GM21390 (cell line): ENCODE data around the gene GADD45B.
"Not testable (repeated sequence)": the region's sequence is repeated elsewhere in the genome, so short reads cannot be mapped to it uniquely, and the experiment has no call there.

ENCODE experiments used
- ATAC-seq: cut with Tn5 transposase; IDR thresholded peaks from one replicate; pipeline ENCODE4 v1.9.1; 2021; ENCODE audit not compliant: unreplicated experiment

GADD45B gene

DNA sequence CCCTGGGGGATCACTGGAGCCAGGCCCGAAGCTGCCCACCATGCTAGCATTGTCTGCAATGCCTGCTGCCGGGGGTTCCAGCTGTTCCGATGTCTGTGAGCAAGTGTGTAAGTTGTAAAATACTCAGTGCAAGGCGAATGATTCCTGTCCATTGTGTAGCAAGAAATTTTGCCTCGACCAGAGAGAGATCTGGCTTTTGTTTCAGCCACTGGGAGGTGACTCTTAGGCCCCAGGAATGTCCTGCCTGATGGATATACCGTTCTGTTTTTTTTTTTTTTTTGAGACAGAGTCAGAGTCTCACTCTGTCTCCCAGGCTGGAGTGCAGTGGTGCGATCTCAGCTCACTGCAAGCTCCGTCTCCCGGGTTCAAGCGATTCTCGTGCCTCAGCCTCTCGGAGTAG lies 7.3 kb upstream of the GADD45B start:
- ATAC-seq = no peak

DNA sequence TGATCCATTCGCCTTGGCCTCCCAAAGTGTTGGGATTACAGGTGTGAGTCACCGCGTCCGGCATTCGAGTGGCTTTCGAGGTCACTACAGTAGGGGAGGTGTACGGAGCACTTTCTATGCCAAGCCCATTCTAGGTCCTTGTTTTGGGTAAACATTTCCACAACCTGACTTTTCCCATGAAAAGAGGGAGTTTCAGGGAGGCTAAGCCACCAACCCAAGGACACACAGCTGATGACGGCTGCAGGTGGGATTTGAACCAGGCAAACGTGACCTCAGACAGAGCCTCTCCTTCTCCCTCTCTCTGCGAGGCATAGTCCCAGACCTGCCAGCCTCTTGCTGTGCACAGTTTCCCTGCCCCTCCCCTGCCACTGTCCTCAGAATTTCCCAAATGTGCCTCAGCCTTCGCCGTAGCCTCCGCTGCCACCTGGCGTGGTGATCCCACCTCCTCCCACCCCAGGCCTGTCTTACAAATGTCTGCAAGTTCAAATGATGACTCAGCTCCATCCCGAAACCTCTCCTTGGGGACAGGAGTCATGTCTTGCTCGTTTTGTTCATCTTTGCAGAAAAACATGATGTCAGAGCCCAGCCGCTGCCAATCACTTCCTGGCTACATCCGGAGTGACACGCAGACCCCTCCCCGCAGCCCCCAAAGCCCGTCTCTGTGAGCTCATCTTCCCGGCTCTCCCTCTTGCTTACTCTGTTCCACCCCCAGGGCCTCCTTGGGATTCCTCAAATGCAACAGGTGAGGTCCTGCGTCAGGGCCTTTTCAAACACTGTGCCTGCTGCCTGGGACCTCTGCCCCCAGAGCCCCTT lies 6.6 kb upstream of the GADD45B start:
- ATAC-seq = no peak

DNA sequence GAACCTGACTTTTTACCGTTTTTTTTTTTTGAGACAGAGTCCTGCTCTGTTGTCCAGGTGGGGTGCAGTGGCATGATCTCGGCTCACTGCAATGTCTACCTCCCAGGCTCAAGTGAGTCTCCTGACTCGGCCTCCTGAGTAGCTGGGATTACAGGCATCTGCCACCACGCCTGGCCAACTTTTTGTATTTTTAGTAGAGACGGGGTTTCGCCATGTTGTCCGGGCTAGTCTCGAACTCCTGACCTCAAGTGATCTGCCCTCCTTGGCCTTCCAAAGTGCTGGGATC lies 6.1 kb upstream of the GADD45B start:
- ATAC-seq = not testable (repeated sequence)

DNA sequence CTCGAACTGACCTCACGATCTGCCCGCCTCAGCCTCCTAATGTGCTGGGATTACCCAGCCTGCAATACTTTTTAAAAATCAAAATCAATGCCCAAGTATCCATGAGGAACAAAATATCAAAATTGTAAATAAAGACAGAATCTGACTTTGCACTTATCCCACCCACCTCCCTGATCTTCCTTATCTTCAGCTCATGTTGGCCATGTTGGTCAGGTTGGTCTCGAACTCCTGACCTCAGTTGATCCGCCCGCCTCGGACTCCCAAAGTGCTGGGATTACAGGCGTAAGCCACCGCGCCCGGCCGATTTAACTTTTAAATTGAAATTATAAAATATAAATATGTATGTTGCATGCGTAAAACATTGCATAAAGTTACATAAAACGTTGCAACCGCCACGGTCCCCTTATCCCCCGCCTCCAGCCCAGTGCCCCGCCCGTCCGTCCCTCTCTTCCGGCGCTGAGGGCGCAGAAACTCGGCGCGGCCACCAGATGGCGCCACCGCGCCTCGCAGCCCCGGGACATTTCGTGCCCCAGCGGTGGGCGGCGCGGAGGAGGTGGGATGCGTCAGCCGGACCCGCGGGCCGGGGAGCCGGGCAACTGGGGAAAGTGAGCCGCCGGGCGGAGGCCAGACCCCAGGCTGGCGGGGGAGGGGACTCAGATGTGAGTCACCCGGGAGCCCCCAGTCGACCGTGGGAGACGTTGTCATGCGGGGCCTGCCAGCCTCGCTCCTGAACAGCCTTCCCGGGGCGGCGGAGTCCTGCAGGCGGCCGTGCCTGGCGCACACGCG lies 1.5 kb upstream of the GADD45B start:
- no peak for ATAC-seq

DNA sequence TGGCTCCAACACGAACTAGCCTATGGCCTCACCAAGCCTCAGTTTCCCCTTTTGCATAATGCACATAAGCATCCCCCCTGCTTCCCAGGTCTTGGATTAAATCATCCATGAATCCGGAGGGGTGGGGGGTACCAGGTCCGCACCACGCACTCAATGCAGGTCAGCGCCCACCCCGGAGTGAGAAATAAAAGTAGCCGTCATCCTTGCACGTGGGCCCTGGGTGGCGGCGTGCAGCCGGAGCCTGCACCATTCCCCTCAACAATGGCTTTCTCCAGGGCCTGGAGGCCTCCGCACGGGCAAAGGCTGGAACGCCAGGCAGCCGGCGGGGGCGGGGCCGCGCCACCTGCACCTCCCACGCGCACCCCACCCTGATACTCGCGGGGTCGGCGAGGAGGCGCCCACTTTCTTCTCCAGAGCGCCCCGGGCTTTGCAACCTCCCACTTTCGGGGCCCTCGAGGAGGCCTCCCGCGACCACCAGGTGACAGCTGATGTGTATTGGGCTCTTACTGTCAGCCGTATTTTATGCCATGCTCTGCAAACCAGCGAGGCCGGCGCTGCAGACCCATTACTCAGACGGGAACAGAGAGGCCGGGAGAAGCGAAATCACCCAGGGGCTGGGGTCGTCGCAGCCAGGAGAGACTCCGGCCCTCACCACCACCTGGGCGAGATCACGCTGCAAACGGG lies 767 bp upstream of the GADD45B start:
- no peak for ATAC-seq

DNA sequence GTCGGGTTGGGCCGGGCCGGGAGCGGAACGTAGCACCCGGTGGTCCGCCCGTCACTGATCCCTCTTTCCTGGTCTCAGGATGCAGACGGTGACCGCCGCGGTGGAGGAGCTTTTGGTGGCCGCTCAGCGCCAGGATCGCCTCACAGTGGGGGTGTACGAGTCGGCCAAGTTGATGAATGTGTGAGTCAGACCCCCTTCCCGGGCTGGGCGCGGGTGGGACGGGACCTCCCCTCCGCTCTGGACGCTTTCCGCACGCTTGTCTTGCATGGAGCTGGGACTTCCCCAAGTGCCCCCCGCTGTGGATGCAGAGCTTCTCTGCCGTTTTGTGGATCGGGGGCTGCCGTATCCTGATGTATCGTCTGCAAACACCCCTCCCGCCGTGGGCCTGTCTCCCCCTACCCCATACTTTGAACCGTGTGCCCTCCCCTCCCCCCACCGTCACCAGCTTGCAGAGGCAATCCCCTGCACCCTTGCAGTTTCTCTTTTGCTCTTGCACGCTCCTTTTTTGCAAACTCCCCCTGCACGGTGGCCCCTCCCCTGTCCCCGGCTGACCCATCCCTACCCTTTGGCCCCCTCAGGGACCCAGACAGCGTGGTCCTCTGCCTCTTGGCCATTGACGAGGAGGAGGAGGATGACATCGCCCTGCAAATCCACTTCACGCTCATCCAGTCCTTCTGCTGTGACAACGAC lies 669 bp downstream of the GADD45B start:
- no peak for ATAC-seq

DNA sequence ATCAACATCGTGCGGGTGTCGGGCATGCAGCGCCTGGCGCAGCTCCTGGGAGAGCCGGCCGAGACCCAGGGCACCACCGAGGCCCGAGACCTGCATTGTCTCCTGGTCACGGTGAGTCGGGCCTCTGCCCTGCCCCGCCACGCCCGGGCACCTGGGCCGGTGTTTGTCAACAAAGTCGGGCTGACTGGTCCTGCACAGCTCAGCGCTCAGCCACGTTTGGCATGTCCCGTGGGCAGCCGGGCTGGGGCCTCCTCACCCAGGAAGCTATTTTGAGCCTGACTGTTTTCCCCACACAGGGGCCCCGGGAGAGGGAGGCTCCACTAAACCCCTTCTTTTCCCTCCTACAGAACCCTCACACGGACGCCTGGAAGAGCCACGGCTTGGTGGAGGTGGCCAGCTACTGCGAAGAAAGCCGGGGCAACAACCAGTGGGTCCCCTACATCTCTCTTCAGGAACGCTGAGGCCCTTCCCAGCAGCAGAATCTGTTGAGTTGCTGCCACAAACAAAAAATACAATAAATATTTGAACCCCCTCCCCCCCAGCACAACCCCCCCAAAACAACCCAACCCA lies 1.3 kb downstream of the GADD45B start:
- ATAC-seq = no peak

DNA sequence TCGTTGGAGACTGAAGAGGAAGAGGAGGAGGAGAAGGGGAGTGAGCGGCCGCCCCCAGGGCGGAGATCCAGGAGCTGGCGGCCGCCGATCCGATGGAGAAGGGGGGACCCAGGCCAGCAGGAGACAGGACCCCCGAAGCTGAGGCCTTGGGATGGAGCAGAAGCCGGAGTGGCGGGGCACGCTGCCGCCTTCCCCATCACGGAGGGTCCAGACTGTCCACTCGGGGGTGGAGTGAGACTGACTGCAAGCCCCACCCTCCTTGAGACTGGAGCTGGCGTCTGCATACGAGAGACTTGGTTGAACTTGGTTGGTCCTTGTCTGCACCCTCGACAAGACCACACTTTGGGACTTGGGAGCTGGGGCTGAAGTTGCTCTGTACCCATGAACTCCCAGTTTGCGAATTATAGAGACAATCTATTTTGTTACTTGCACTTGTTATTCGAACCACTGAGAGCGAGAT lies 1.8 kb downstream of the GADD45B start:
- no peak for ATAC-seq

DNA sequence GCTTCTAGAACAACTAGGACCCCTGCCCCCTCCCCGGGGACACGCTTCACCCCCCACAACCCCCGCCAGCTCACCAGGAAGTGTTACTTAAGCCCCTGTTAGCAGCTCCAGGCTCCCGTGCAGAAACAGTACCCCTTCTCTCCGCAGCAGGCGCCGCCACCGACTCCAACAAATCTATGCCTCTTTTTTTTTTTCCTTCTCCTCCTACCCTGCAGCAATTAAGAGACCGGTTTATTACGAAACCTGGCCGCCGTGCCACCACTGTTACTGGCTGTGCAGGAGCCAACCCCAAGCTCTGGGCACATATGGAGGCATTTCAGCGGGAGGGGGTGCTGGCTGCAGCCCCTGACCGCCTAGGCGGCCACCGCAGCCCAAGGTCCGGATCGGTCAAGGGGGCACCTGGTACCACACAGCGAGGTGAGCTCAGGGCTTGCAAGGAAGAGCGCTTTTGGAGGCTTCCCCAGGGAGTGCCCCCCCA lies 2.4 kb downstream of the GADD45B start:
- ATAC-seq = no peak

DNA sequence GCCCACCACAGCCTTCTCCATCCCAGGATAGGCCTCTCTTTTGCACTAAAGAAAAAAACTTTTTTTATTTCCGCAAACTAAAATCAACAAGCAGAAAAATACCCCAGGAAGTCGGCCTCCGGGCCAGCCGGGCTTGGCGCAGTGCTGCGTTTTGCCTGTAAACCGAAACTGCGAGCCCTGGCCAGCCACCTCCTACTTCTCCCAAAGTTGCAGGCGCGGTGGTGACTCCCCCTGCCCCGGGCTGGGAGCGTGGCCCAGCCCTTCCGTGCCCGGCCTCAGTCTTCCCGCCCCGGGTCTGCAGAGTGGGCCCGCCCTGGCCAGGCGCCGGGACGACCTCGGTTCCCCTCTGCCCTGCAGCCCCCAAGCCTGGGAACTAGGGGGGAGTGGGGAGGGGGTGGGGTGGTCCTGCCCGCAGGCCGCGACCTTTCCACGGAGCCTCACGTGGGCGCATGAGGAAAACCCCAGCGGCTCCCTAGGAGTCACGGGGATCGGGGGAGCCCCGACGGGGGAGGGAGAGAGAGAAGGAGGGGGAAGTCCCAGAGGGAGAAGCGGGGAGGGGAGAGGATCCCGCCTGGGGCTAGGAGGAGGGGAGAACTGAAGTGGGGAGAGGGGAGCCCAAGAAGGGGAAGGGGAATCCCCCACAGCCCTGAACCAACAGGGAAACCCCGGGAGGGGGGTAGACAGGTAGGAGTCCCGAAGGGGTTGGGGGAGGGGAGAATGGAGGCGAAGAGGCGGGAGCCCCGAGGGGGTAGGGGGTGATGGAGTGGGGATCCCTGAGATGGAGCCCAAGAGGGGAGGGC lies 3.0 kb downstream of the GADD45B start:
- no peak for ATAC-seq

DNA sequence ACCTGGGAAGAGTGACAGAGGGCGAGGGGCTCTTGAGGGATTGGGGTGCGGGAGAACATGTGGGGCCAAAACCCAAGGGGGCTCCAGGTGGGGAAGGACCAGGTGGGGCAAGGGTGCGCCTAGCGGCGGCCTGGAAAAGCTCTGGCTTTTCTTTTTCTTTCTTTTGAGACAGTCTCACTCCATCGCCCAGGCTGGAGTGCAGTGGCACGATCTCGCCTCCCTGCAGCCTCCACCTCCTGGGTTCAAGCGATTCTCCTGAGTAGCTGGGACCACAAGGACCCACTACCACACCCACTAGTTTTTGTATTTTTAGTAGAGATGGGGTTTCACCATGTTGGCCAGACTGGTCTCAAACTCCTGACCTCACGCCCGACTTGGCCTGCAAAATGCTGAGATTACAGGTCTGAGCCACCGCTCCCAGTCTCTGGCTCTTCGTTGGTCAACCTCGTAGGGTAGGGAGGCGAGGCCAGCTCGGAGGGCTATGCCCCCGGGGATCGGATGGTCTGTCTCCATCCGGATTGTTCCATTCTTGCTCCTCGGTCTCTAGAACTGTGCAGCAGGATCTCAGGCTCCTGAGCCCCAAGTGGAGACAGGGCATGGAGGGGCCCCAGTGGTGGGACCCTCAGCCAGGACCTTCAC lies 3.7 kb downstream of the GADD45B start:
- no peak for ATAC-seq

DNA sequence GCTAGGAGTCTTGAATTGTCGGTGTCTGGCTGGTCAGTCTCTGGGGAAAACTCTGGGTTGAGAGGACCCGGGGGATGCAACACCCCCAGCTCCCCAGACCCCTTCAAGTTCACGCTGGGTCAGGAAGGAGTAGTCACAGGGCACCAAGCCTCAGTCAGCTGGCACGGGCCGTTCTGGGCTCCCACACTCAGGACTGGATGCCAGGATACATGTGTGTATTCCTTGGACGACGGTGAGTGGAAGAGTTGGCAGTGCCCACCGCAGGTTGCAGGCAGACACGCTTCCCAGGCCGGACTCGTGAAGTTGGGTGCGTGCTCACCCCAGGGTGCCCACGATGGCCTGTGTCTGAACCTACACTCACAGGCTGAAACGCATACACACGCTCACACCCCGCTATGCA lies 5.5 kb downstream of the GADD45B start:
- ATAC-seq = no peak

DNA sequence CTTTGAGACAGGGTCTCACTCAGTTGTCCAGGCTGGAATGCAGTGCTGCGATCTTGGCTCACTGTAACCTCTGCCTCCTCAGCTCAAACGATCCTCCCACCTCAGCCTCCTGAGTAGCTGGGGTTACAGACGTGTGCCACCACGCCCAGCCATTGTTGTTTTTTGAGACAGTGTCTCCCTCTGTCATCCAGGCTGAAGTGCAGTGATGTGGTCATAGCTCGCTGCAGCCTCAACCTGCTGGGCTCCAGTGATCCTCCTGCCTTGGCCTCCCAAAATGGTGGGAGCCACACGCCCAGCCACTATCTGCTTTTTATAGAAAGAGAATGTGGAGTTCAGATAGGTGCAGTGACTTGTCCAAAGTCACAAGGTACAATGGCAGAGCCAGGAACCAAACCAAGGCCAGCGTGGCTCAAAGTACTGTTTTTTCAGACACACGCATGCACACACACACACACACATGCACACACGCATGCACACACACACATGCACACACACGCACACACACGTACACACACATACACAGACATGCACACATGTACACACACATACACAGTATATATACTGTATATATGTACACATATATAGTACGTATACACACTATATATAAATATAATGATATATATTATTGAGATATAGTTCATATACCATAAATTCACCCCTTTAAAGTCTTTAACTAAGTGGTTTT lies 6.6 kb downstream of the GADD45B start:
- no peak for ATAC-seq

DNA sequence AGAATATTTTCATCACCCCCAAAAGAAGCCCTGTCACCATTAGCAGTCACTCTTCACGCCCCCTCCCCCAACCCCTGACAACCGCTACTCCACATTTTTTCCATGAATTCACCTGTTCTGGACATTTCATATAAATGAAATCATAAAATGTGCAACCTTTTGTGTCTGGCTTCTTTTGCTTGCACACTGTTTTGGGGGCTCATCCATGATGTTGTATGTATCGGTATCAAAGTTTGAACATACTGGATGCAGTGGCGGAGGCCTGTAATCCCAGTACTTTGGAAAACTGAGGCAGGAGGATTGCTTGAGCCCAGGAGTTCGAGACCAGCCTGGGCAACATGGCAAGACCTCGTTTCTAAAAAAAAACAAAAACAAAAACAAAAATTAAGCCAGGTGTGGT lies 7.2 kb downstream of the GADD45B start:
- ATAC-seq = no peak

DNA sequence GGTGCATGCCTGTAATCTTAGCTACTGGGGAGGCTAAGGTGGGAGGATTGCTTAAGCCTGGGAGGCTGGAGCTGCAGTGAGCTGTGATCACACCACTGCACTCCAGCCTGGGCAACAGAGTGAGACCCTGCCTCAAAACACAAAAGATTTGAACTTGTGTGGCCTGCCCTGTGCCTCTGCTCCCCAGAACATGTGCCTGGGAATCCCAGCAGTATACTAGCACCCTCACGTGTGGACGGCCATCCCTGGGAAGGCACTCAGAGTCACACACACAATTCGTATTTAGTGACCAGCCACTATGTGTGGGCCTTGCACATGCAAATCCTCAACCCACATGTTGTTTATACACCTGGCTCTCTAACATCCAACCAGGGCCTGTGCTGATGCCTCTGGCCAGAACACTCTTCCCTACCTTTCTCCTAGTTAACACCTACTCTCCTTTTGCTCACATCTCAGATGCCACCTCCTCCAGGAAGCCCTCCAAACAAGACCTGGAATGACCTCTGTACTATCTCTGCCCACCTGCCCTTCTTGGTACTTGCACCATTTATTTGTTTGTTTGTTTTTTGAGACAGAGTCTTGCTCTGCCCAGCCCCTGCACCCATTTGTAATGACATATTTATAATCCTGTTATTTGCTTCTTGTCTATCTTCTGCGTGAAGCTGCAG lies 7.7 kb downstream of the GADD45B start:
- ATAC-seq = no peak

DNA sequence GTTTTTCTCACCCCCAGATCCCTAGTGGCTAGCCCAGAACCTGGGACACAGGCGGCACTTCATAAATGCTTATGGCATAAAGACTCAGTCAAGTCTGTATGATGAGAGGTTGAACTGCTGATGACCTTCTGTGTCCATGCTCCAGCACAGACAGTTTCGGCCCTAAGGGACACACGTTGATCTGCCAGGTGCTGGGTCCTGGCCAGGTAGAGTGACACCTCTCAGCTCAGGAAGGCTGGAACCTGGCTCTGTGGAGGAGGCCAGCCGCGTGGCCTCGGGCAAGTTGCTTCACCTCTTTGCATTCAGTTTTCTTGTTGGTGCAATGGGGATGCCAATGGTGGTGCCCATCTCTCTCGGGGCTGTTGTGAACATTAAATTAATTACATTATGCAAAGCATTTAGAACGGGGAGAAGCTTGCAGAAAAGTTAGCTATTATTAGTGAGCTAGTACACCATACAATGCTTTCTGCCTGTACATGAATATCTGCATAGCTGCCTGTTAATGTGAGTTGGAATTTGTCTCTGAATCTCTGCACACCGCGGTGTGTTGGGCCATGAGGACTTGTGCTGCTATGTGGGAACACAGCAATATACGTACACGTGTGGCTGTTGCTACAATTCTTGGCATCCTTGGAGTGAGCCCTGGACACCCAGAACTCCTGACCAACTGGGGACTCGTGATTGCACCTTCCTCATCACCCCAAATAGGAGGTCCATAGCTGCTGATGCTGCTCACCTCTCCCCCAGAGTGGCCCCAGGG lies 8.4 kb downstream of the GADD45B start:
- no peak for ATAC-seq

DNA sequence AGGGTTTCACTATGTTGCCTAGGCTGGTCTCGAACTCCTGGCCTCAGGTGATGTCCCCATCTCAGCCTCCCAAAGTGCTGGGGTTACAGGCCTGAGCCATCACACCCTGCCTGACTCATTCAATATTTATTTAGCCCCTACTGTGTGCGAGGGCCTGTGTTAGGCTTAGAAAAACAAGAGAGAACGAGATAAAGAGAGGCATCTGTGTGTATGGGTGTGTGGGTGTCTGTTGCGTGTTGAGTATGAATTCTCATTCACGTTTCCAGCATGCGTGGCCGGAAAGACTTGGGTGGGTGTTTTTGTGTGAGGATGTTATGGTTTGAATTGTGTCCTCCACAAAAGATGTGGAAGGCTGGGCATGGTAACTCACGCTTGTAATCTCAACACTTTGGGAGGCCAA lies 9.5 kb downstream of the GADD45B start:
- no peak for ATAC-seq

DNA sequence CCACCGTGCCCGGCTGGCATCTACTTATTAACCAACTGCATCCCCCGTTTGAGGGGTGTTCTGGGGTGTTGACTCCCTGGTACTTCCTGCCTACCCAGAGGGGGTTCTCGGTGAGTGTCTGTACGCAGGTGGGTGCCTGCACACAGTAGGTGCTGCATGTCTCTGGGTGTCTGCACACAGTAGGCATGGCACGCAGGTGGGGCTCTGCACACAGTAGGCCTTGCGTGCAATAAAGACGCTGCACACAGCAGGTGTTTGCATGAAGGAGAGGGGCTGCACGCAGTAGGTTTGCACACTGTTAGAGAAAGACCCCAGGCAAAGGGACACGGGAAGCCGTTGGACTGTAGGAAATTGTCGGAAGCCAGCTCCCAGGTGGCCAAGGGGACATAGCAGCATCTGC lies 11.2 kb downstream of the GADD45B start:
- no peak for ATAC-seq
